Smooth muscle cell of the brain vasculature (primary cell): ENCODE data around the gene SLC2A2.
A peak's percentile ranks its signal among the peaks of the same experiment; 100 is the strongest.
"Not testable (repeated sequence)": the region's sequence is repeated elsewhere in the genome, so short reads cannot be mapped to it uniquely, and the experiment has no call there.

ENCODE experiments used
- DNase-seq: peaks from one replicate; pipeline ENCODE4 v3.0.0-alpha.2; 2012; ENCODE audit warnings: low read depth, low spot score

SLC2A2 gene

DNA sequence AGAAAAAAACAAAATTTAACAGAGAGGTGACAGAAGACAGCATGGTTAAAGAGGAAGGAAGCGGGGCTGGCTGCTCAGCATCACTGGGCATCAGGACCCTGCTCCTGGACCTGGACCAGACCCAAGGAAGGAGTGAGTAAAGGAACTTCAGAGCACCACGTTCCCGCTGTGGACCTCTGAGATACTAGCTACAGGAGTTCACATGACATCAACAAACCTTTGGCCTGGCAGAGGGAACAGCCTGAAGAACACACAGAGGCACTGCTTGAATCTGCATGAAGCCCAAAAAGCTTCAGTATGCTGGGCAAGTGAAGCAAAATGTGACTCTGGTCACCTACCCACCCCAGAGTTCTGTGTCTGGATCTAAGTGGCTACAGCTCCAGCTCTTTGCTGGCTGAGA, 38.1 kb downstream of the SLC2A2 start:
- DNase-seq: no peak

DNA sequence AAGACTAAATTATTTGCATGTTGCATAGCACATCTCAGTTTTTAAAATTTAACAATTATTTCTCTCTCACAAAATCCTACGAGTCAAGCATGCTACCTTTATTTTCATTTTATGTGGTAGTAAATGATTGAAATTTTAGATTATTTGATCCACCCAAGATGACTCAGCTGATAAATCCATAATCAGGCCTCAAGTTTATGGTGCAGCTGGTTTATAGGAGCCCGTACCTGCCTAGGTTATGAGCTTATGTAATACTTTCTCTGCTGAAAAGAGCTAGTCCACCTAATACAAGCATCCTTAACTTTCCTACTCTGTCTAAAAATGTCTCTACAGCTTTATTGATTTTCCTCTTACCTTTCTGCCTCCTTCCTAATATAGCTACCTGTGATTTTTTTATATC, 41.2 kb downstream of the SLC2A2 start:
- DNase-seq: no peak

DNA sequence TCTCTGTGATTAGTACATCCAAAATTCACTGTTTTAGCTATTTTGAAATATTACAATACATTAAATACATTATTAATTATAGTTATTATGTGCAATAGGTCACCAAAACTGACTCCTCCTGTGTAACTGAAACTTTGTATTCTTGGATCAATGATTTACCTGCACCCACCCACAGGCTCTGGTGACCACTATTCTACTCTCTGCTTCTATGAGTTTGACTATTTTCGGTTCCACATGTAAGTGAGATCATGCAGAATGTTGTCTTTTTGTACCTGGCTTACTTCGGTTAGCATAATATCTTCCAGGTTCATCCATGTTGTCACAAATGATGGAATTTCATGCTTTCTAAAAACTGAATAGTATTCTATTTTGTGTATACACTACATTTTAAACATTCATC, 43.8 kb downstream of the SLC2A2 start:
- no peak for DNase-seq

DNA sequence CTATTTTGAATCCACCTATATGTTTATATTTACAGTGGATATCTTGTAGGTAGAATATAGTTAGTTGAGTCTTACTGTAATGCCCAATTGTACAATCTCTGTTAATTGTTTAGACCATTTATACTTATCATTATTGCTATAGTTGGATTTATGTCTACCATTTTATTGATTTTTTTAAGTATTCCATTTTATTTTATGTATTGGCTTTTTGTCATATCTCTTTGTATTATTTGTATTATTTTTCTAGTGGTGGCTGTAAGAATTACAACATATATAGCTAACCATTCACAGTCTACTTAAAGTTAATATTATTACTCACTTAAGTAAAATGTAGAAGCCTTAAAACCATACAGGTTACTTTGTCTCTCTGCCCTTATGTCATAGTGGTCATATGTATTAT, 46.1 kb downstream of the SLC2A2 start:
- no peak for DNase-seq

- DNase-seq: no peak
Observed at GRCh38 chr3:170977949-170978745, 48.4 kb downstream of the SLC2A2 start.

DNA sequence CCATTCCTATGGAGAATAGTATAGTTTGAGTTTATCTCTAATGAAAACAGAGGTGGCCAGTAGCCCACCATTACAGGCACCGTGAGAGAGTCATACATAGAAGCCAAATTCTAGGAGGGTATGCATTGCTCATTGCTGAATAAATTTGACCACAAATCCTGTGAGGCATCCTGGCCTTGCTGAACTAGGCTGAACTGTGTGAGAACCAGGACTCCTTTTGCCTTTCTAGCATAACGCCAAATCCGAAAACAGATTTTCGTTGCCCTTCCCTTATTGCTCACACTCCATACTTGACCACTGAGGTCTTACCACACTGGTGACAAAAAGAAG, 50.4 kb downstream of the SLC2A2 start:
- no peak for DNase-seq

- no peak for DNase-seq
Observed at GRCh38 chr3:170975283-170976189, 51.0 kb downstream of the SLC2A2 start.

DNA sequence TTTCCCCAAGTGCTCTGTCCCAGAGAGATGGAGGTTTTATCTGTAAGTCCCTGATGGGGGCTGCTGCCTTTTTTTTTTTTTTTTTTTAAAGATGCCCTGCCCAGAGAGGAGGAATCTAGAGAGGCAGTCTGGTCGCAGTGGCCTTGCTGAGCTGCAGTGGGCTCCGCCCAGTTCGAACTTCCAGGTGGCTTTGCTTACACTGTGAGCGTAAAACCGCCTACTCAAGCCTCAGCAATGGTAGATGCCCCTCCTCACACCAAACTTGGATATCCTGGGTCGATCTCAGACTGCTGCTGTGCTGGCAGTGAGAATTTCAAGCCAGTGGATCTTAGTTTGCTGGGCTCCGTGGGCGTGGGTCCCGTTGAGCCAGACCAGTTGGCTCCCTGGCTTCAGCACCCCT, 51.6 kb downstream of the SLC2A2 start:
- DNase-seq: no peak

DNA sequence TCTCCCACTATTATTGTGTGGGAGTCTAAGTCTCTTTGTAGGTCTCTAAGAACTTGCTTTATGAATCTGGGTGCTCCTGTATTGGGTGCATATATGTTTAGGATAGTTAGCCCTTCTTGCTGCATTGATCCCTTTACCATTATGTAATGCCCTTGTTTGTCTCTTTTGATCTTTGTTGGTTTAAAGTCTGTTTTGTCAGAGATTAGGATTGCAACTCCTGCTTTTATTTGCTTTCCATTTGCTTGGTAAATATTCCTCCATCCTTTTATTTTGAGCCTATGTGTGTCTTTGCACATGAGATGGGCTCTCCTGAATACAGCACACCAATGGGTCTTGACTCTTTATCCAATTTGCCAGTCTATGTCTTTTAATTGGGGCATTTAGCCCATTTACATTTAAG, 53.6 kb downstream of the SLC2A2 start:
- DNase-seq: not testable (repeated sequence)

DNA sequence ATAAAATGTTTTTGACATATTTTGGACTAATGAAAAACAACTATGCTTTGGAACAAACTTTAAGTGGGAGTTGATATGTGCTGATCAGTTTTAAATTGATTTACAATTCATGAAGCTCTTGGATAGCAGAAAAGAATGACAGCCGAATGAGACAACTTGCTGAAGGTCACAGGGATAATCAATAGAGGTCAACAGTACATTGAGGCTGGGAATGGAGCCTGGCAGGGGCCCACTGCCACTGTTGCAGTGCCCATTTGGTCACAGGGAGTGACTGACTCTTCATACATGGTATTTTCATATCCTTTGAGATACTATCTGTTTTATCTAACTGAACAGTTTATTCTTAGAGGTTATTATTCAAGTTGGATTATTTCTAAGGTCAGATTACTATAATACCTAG, 59.4 kb downstream of the SLC2A2 start:
- DNase-seq: no peak

DNA sequence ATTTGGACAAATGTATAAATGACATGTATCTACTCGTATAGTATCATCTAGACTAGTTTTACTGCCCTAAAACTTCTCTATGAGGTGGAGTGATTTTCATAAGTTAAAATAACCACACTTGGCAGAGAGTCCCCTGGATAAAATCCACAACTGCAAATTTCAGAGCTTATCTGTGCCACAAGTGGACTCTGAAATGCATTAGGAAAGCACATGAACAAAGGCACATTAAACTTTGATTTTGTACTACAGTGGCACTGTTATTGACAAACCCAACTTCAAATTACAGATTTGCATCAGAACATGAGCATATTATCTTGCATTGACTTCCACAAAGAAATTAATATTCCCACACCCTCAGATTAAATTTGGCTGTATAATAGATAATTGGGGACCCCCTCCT, 60.0 kb downstream of the SLC2A2 start:
- DNase-seq: no peak

- no peak for DNase-seq
Observed at GRCh38 chr3:170962411-170962810, 64.1 kb downstream of the SLC2A2 start.

DNA sequence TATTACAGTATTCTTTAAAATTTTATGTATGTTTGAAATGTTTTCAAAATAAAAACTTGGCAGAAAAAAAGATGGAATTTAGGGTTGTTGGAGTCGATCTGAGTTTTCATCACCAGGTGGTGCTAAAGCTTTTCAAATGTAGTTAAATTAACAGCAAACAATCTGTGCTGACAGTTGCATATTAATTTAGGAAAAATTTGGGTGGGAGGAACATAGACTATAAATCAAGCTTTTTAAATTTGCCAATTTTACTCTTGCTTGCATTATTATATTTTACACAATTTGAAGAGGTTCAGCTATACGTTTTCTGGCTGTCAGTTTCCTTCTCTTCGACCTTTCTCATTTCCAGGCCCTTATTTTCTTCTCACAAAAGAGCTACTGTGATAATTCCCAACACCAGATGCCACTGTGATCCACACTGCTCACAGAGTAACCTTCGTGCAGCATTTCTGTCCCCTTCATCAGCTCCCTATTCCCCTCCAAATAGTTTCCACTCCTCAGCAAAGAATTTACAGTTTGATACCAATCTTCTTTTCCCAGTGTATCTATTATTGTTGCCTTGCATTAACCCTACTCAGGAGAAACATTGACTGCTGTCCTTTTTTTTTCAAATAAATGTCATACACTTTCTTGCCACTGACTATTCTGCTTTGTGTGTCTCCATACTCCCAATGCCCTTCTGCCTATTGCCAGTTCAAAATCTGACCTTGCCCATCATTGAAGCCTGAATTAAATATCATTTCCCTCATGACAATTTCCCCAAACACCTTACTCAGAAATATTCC, 64.7 kb downstream of the SLC2A2 start:
- peak; percentile 29 for DNase-seq

- no peak for DNase-seq
Observed at GRCh38 chr3:170959457-170959856, 67.1 kb downstream of the SLC2A2 start.

- no peak for DNase-seq
Observed at GRCh38 chr3:170956647-170957046, 69.9 kb downstream of the SLC2A2 start.

DNA sequence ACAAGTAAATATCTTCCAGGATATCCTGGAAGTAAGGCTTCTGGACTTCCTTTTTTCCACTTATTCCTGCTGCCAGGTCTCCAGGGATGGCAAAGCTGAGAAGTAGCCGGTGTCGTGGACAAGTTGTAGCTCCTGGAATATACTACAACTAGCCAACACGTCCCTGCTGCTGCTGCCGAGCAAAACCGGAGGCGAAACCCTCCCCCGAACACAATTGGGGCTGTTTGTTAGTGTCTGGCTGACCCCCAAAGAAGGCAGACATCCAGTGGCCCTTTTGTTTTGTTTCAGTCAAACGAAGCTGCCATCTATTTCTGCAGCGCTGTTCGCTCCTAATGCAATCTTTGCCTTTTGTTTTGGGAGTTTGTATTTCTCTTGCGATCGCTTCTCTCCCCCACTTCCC, 72.8 kb downstream of the SLC2A2 start:
- no peak for DNase-seq

GRCh38 chr3:170953229-170953628, 73.3 kb downstream of the SLC2A2 start:
- DNase-seq: no peak

GRCh38 chr3:170949211-170949610, 77.3 kb downstream of the SLC2A2 start:
- no peak for DNase-seq

DNA sequence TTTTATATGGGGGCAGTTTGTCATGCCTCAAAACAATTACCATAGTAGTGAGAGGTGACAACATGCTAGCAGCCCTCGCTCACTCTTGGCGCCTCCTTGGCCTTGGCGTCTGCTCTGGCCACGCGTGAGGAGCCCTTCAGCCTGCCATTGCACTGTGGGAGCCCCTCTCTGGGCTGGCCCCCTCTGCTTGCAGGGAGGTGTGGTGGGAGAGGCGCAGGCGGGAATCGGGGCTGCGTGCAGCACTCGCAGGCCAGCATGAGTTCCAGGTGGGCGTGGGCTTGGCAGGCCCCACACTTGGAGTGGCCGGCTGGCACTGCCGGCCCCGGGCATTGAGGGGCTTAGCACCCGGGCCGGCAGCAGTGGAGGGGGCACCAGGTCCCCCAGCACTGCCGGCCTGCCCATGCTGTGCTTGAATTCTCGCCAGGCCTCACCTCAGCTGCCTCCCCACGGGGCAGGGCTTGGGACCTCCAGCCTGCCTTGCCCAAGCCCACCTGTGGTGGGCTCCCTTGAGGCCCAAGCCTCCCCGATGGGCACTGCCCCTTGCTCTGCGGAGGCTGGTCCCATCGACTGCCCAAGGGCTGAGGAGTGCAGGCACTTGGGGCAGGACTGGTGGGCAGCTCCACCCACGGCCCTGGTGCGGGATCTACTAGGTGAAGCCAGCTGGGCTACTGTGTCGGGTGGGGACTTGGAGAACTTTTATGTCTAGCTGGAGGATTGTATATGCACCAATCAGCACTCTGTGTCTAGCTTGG, 79.3 kb downstream of the SLC2A2 start:
- no peak for DNase-seq
